Psoas muscle (tissue), 8 donors: ENCODE measurements around the gene LMF2. TPM values are rescaled to one million over a fixed set of nuclear protein-coding genes. Genes with fewer than 3 reads are reported as not detected.
A peak's percentile ranks its signal among the peaks of the same experiment; 100 is the strongest.

Experiments used
- ATAC-seq, 4 donors: fragments of 200-7000 bp; cut with Tn5 transposase; one replicate each; pipeline ENCODE4 v1.9.1; 2020; ENCODE audit warnings: moderate library complexity in 3 of 4, mild to moderate bottlenecking in 2 of 4
- DNase-seq, 2 donors: peaks; one replicate each; pipeline ENCODE4 v3.0.0-alpha.2; 2020
- H3K27ac ChIP-seq: fragments of 200-600 bp; one replicate; pipeline ENCODE4 v1.8.0; 2022
- H3K27me3 ChIP-seq, 3 donors: fragments of 200-600 bp in 1 of 3; one replicate each; pipeline versions ENCODE4 v1.6.1 to v1.8.0; 2013 to 2022; ENCODE audit warnings: low read length in 2 of 3, mild to moderate bottlenecking in 2 of 3, moderate library complexity in 1 of 3; ENCODE audit not compliant: insufficient read depth in 3 of 3
- H3K36me3 ChIP-seq, 2 donors: fragments of 200-600 bp in 1 of 2; one replicate each; pipeline versions ENCODE4 v1.6.1 to v1.8.0; 2013 to 2022; ENCODE audit warnings: low read depth in 1 of 2, mild to moderate bottlenecking in 1 of 2, moderate library complexity in 1 of 2; ENCODE audit not compliant: insufficient read depth in 1 of 2
- H3K4me1 ChIP-seq: fragments of 200-600 bp; one replicate; pipeline ENCODE4 v1.8.0; 2022
- H3K4me3 ChIP-seq: fragments of 200-600 bp; one replicate; pipeline ENCODE4 v1.8.0; 2022; ENCODE audit warnings: mild to moderate bottlenecking
- H3K9me3 ChIP-seq: fragments of 200-600 bp; one replicate; pipeline ENCODE4 v1.8.0; 2022
- WGBS, 3 donors: extraction: QIAGEN DNeasy Blood & Tissue Kit; methylation state at CpG; one replicate each; pipeline versions ENCODE4 v1.1.6 to v1.1.7; 2013; 5-methylcytosine and 5-hydroxymethylcytosine counted together
- intact Hi-C, 2 donors: fragments of 100-400 bp; cut with DNase I; formaldehyde crosslinking; loops; one replicate each; pipeline versions ENCODE4 v1.11.0 to v1.14.2; 2022
- polyA plus RNA-seq, 3 donors: library from polyadenylated mRNA; stranded (reverse); fragments of 200-250 nt; gene quantifications; one replicate each; pipeline ENCODE4 v1.2.3, GENCODE V29; 2013
- total RNA-seq, 4 donors: library from RNA; stranded (reverse); fragmentation: NEBNext Ultra II Directional in 2 of 4; extraction: Animal tissue kit (Norgen Biotek cat#: 25700) in 2 of 4; gene quantifications; one replicate each; pipeline versions ENCODE4 v1.2.1 to v1.2.4, GENCODE V29; 2021 to 2023
- TF ChIP-seq, protein P1 (sequence below): fragments of 200-600 bp; IDR thresholded peaks from one replicate; pipeline ENCODE4 v1.8.0; 2022; ENCODE audit warnings: antibody characterized with exemption
- donor health status: healthy with polysubstance abuse.
- donor health status: DM: no; HTN: no; CAD: no; lungs with moderate emphysema.
- donor health status: Bipolar disorder and iron deficiency.
- donor health status: healthy.
- donor health status: DM: yes; HTN: yes; CAD: no.
- donor health status: DM: no; HTN: no; CAD: no.
- donor health status: DM: no; HTN: no; CAD: no.
- donor health status: DM: yes; HTN: yes; CAD: no.

The LMF2 gene
- total and polyA plus RNA-seq, 7 donors, result 14.9 to 24.1 (median 17.2) TPM

GRCh38 chr22:50488006-50488677 is 19.4 kb downstream of the LMF2 start:
- WGBS, 3 donors, result 74 to 80% (median 75%) methylated on average over 11 to 18 of the region's 18 CpGs
- no peak overlapping the region for H3K27ac ChIP-seq
- peaks cover 0 to 25% (median 2%) of the 10 kb centered on the region in 3 donors for H3K27me3 ChIP-seq
- ATAC-seq, result no peak
- TF ChIP-seq, protein P1, sequence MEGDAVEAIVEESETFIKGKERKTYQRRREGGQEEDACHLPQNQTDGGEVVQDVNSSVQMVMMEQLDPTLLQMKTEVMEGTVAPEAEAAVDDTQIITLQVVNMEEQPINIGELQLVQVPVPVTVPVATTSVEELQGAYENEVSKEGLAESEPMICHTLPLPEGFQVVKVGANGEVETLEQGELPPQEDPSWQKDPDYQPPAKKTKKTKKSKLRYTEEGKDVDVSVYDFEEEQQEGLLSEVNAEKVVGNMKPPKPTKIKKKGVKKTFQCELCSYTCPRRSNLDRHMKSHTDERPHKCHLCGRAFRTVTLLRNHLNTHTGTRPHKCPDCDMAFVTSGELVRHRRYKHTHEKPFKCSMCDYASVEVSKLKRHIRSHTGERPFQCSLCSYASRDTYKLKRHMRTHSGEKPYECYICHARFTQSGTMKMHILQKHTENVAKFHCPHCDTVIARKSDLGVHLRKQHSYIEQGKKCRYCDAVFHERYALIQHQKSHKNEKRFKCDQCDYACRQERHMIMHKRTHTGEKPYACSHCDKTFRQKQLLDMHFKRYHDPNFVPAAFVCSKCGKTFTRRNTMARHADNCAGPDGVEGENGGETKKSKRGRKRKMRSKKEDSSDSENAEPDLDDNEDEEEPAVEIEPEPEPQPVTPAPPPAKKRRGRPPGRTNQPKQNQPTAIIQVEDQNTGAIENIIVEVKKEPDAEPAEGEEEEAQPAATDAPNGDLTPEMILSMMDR, result no peak
- no peaks in the 10 kb centered on the region for H3K36me3 ChIP-seq
- DNase-seq, result no peak
- intact Hi-C loops, result no loop called here
- H3K4me3 ChIP-seq, result no peak overlapping the region
- no peaks in the 10 kb centered on the region for H3K9me3 ChIP-seq
- H3K4me1 ChIP-seq, result no peaks in the 10 kb centered on the region

- DNase-seq, result no peak
- Histone ChIP-seq H3K4me1 (no peaks in the 10 kb centered on the region), H3K36me3 (no peaks in the 10 kb centered on the region), H3K27me3 (peaks cover 0 to 32% (median 4%) of the 10 kb centered on the region in 3 donors), H3K9me3 (no peaks in the 10 kb centered on the region), H3K4me3 (no peak overlapping the region), H3K27ac (no peak overlapping the region)
- intact Hi-C loops, result no loop called here
- 78 to 84% (median 80%) methylated on average over 23 of the region's 23 CpGs for WGBS, 3 donors
- TF ChIP-seq, protein P1, result no peak
- peak in 1 of 4 donors; percentile 15 for ATAC-seq
These were observed 20.1 kb downstream of the LMF2 start for GRCh38 chr22:50487290-50488005.

DNA sequence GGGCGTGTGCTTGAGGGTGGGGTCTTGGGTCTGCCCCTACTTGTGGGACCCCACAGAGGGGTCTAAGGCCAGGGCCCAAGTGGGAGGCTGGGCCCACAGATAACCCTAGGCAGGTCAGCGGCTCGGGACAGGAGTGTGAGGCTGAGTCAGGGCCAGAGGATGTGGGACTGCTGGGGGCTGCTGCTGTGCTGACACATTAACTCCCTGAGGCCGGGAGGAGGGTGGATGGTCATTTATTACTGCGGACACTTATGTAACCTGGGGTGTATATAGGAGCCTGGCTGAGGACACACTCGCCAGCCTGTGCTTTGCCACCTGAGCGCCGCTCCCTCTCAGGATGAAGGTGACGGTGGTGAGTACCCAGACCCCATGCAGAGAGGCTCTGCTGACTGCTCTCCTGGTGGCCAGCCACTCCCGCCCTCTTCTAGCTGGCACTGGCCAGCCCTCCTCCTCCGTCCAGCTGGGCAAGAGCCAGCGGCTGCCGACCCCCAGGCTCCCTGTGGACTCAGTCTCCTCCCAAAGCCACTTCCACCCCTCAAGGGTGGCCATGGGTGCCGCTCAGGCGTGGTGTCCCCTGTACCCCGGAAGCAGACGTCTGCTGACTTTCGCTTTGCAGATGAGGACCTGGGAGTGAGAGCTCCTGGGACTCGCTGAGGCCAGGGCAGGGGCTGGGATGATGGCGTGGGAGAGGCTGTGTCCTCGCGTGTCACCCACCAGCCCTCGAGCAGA is 20.8 kb downstream of the LMF2 start, which contains the start of gene MIOX:
Gene MIOX (plus strand): TSS at position 299 of the 729 bp plus-strand sequence. CDS start 39 bp downstream, at position 338.
- TF ChIP-seq, protein P1, result no peak
- H3K4me3 ChIP-seq, result no peak within 1 kb of the TSS
- 68 to 71% (median 69%) methylated on average over 23 of the region's 23 CpGs for WGBS, 3 donors
- peaks cover 0 to 40% (median 10%) of the 10 kb centered on the region in 3 donors for H3K27me3 ChIP-seq
- no peaks in the 10 kb centered on the region for H3K4me1 ChIP-seq
- intact Hi-C loops, result no loop called here
- DNase-seq, result no peak
- no peak within 1 kb of the TSS for H3K27ac ChIP-seq
- H3K36me3 ChIP-seq, result no peaks in the 10 kb centered on the region
- no peaks in the 10 kb centered on the region for H3K9me3 ChIP-seq
- ATAC-seq, result no peak

DNA sequence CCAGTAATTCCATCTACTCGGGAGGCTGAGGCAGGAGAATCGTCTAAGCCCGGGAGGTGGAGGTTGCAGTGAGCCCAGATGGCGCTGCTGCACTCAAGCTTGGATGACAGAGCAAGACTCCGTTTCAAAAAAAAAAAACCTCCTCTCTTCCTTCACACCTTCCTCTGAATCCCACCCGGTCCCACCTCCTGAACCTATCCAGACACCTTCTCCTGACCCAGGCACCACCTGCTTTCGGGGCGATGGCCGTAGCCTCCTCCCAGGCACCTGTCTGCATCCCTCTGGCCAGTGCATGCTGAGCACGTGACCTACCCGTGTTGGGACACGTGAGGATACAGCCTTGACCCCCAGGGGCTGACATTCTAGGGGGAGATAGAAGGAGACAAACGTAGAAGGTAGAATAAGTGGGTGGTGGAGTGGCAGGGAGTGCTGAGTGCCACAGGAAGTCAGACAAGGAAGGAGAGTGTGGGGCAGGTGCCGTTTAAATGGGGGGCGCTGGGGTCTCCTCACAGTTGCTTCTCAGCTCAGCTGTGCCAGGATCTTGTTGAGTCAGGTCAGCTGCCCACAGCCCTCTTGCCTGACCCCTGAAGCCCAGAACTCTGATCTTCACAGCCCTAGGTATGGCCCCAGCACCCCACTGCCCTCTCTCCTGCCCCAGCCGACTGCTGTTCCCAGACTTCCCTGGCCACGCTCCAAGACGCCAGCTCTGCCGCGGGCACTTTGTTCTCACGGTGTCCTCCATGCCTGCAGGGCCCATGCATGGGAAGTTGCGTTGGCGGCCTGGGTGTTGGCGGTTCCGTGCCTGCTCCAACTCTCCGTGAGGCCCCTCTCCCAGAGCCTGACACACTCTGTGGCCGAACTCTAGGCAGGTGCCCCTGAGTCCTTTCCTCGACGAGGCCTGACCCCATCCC is 22.0 kb downstream of the LMF2 start:
- no peak overlapping the region for H3K4me3 ChIP-seq
- ATAC-seq (no peak), DNase-seq (no peak)
- TF ChIP-seq, protein P1, result no peak
- 54 to 64% (median 55%) methylated on average over 29 of the region's 29 CpGs for WGBS, 3 donors
- peaks cover 0 to 52% (median 19%) of the 10 kb centered on the region in 3 donors for H3K27me3 ChIP-seq
- no peak overlapping the region for H3K27ac ChIP-seq
- peaks cover 4% of the 10 kb centered on the region for H3K4me1 ChIP-seq
- H3K9me3 ChIP-seq, result no peaks in the 10 kb centered on the region
- no peaks in the 10 kb centered on the region for H3K36me3 ChIP-seq
- intact Hi-C loops, result no loop called here
